Neural cell (in vitro differentiated cells): ENCODE measurements around the gene OSBPL7.

Experiments
- CTCF ChIP-seq: fragments of 450-650 bp; IDR thresholded peaks from 2 replicates; pipeline ENCODE4 v1.5.1; 2014; ENCODE audit warnings: antibody characterized with exemption, mild to moderate bottlenecking, moderate library complexity; ENCODE audit not compliant: poor library complexity, severe bottlenecking
- EZH2 ChIP-seq: fragments of 200-600, 300-800 bp; shearing (Covaris generic), sonication (generic); IDR thresholded peaks from 2 replicates; pipeline ENCODE4 v1.6.1; 2014; ENCODE audit warnings: antibody characterized with exemption, low read length, borderline replicate concordance, mild to moderate bottlenecking; ENCODE audit not compliant: insufficient read depth, poor library complexity, severe bottlenecking
- POLR2AphosphoS5 ChIP-seq: IDR thresholded peaks from 2 replicates; pipeline ENCODE4 v1.6.1; 2012
- REST ChIP-seq: IDR thresholded peaks from 2 replicates; pipeline ENCODE4 v1.6.1; 2012; ENCODE audit warnings: borderline replicate concordance

- TF ChIP-seq CTCF (no peak), EZH2 (no peak), REST (no peak), POLR2AphosphoS5 (no peak)
Measured at GRCh38 chr17:47813077-47813476, 8.5 kb downstream of the OSBPL7 start.
